ENCODE data around the gene PTN.

PTN gene

GRCh38 chr7:137343281-137343841 is at the start of gene PTN:
Gene PTN, minus strand, starts transcription at chr7:137343733. Its CDS starts 88,760 bp downstream, at chr7:137254973.
- H4K20me1 ChIP-seq (ENCODE audit: low read depth, low read length), result no peaks in the 10 kb centered on the region
- no peak within 1 kb of the TSS for H3K27ac ChIP-seq (ENCODE audit: low read depth, low read length)
- no peaks in the 10 kb centered on the region for H3K27me3 ChIP-seq (ENCODE audit: low read length)
- H3K9me2 ChIP-seq (replicated peaks; ENCODE audit: insufficient read depth, low read length), result no peaks in the 10 kb centered on the region
- TF ChIP-seq CTCF (IDR thresholded peaks at IDR 0.05; ENCODE audit: insufficient read depth, low read length, poor library complexity, severe bottlenecking), result no peak
- no peak for TF ChIP-seq EZH2phosphoT487 (conservative IDR thresholded peaks at IDR 0.05; ENCODE audit: low read length)
- no peak within 1 kb of the TSS for H3K4me2 ChIP-seq (ENCODE audit: low read depth, low read length, poor library complexity, severe bottlenecking)
- no peaks in the 10 kb centered on the region for H3F3A ChIP-seq (ENCODE audit: insufficient read depth)
- H3K9ac ChIP-seq (ENCODE audit: low read length), result no peak within 1 kb of the TSS
- no peaks in the 10 kb centered on the region for H3K79me2 ChIP-seq (ENCODE audit: insufficient read depth, low read length)
- H2AFZ ChIP-seq (ENCODE audit: low read depth, low read length, severe bottlenecking), result no peak within 1 kb of the TSS
- H3K36me3 ChIP-seq (ENCODE audit: low read length), result no peaks in the 10 kb centered on the region
- H3K4me3 ChIP-seq (ENCODE audit: insufficient read depth, low read length, poor library complexity, severe bottlenecking), result no peak within 1 kb of the TSS
- H3K9me3 ChIP-seq (ENCODE audit: insufficient read depth, low read length), result no peaks in the 10 kb centered on the region

- Histone ChIP-seq H4K20me1 (ENCODE audit: low read depth, low read length) (no peaks in the 10 kb centered on the region), H3K36me3 (ENCODE audit: low read length) (no peaks in the 10 kb centered on the region), H3K27me3 (ENCODE audit: low read length) (no peaks in the 10 kb centered on the region), H2AFZ (ENCODE audit: low read depth, low read length, severe bottlenecking) (no peak overlapping the region), H3K79me2 (ENCODE audit: insufficient read depth, low read length) (no peaks in the 10 kb centered on the region), H3F3A (ENCODE audit: insufficient read depth) (no peaks in the 10 kb centered on the region), H3K4me2 (ENCODE audit: low read depth, low read length, poor library complexity, severe bottlenecking) (no peak overlapping the region), H3K9ac (ENCODE audit: low read length) (no peak overlapping the region), H3K9me3 (ENCODE audit: insufficient read depth, low read length) (no peaks in the 10 kb centered on the region), H3K27ac (ENCODE audit: low read depth, low read length) (no peak overlapping the region), H3K4me3 (ENCODE audit: insufficient read depth, low read length, poor library complexity, severe bottlenecking) (no peak overlapping the region), H3K9me2 (replicated peaks; ENCODE audit: insufficient read depth, low read length) (peaks cover 5% of the 10 kb centered on the region; the same call in 1 of the 2 replicates)
- TF ChIP-seq EZH2phosphoT487 (conservative IDR thresholded peaks at IDR 0.05; ENCODE audit: low read length) (no peak), CTCF (IDR thresholded peaks at IDR 0.05; ENCODE audit: insufficient read depth, low read length, poor library complexity, severe bottlenecking) (no peak)
Observed at GRCh38 chr7:137390076-137390475, 46.5 kb upstream of the PTN start.

- H4K20me1 ChIP-seq (ENCODE audit: low read depth, low read length), result no peaks in the 10 kb centered on the region
- H2AFZ ChIP-seq (ENCODE audit: low read depth, low read length, severe bottlenecking), result no peak overlapping the region
- no peak overlapping the region for H3K9ac ChIP-seq (ENCODE audit: low read length)
- no peaks in the 10 kb centered on the region for H3K9me3 ChIP-seq (ENCODE audit: insufficient read depth, low read length)
- no peak overlapping the region for H3K4me2 ChIP-seq (ENCODE audit: low read depth, low read length, poor library complexity, severe bottlenecking)
- TF ChIP-seq EZH2phosphoT487 (conservative IDR thresholded peaks at IDR 0.05; ENCODE audit: low read length) (no peak), CTCF (IDR thresholded peaks at IDR 0.05; ENCODE audit: insufficient read depth, low read length, poor library complexity, severe bottlenecking) (no peak)
- H3K4me3 ChIP-seq (ENCODE audit: insufficient read depth, low read length, poor library complexity, severe bottlenecking), result no peak overlapping the region
- no peaks in the 10 kb centered on the region for H3K27me3 ChIP-seq (ENCODE audit: low read length)
- H3K9me2 ChIP-seq (replicated peaks; ENCODE audit: insufficient read depth, low read length), result 0 out of 2 replicates have a peak, but pooled peaks cover 5% of the 10 kb centered on the region
- no peaks in the 10 kb centered on the region for H3K79me2 ChIP-seq (ENCODE audit: insufficient read depth, low read length)
- no peaks in the 10 kb centered on the region for H3F3A ChIP-seq (ENCODE audit: insufficient read depth)
- H3K27ac ChIP-seq (ENCODE audit: low read depth, low read length), result no peak overlapping the region
- no peaks in the 10 kb centered on the region for H3K36me3 ChIP-seq (ENCODE audit: low read length)
Observed at GRCh38 chr7:137388916-137389315, 45.4 kb upstream of the PTN start.

Measured in SU-DHL-6 (cell line).